Omental fat pad (tissue), 4 donors: Measurements from ENCODE around the gene MDFIC2. TPM values are rescaled to one million over a fixed set of nuclear protein-coding genes. Genes with fewer than 3 reads are reported as not detected.

Source experiments
- ATAC-seq: fragments of 150-250 bp; one replicate; pipeline ENCODE4 v1.9.1; 2016; ENCODE audit warnings: mild to moderate bottlenecking, moderate library complexity; ENCODE audit not compliant: low FRiP score
- DNase-seq: peaks from one replicate; pipeline ENCODE4 v3.0.0-alpha.2; 2019; ENCODE audit warnings: low spot score
- total RNA-seq, 4 donors: library from RNA; depleted of rRNA; stranded (reverse); fragments of >200 nt; gene quantifications; one replicate each; pipeline ENCODE4 v1.1.0, GENCODE V29; 2016
- TF ChIP-seq, protein P1 (sequence below), 3 donors: fragments of 450-650 bp; IDR thresholded peaks; one replicate each; pipeline ENCODE4 v1.5.1; 2016 to 2017; ENCODE audit warnings: antibody characterized with exemption in 3 of 3, mild to moderate bottlenecking in 3 of 3, moderate library complexity in 2 of 3

Gene MDFIC2
- total RNA-seq, 4 donors from 2014 or later: not detected

DNA sequence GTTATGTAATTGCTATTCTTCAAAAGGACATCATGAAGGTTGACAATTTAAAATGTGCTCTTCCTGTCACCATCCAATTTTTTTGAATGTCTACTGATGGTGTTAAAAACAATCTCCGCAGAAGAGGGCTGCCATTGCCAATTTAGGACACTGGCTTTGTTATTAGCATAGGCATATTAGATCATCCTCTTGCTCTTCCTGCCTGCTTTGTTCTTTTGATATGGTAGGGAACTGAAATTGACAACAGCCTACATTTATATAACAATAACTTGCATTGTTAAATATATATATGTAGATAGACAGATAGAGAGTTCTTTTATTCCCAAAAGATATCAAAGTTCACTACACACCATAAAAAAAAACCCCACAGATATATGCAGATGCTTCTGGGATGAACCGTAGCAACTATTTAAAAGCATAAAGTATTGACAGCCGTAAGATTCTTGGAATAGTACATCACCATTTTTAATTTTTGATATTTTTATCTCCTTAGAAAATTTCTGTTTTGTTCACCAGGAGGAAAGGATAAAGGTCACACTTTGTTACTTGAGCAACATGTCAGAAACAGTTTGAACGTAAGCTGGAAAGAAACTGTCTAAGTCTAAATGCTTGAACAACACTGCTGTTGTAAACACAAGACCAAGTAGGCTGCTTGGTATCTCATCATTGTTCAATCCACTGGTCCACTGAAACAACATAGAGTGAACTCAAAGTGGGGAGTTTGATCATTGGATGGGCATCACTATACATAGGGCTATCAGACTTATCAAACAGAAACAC lies 66.5 kb downstream of the MDFIC2 start:
- ATAC-seq: no peak
- TF ChIP-seq, protein P1, sequence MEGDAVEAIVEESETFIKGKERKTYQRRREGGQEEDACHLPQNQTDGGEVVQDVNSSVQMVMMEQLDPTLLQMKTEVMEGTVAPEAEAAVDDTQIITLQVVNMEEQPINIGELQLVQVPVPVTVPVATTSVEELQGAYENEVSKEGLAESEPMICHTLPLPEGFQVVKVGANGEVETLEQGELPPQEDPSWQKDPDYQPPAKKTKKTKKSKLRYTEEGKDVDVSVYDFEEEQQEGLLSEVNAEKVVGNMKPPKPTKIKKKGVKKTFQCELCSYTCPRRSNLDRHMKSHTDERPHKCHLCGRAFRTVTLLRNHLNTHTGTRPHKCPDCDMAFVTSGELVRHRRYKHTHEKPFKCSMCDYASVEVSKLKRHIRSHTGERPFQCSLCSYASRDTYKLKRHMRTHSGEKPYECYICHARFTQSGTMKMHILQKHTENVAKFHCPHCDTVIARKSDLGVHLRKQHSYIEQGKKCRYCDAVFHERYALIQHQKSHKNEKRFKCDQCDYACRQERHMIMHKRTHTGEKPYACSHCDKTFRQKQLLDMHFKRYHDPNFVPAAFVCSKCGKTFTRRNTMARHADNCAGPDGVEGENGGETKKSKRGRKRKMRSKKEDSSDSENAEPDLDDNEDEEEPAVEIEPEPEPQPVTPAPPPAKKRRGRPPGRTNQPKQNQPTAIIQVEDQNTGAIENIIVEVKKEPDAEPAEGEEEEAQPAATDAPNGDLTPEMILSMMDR (IDR thresholded peaks at IDR 0.05): no peak

GRCh38 chr3:70244422-70244821 lies 68.0 kb downstream of the MDFIC2 start:
- TF ChIP-seq, protein P1 (IDR thresholded peaks at IDR 0.05): no peak
- DNase-seq (no peak), ATAC-seq (no peak)

More for the DNA sequence above, 66.5 kb downstream of the MDFIC2 start:
- no peak for DNase-seq

DNA sequence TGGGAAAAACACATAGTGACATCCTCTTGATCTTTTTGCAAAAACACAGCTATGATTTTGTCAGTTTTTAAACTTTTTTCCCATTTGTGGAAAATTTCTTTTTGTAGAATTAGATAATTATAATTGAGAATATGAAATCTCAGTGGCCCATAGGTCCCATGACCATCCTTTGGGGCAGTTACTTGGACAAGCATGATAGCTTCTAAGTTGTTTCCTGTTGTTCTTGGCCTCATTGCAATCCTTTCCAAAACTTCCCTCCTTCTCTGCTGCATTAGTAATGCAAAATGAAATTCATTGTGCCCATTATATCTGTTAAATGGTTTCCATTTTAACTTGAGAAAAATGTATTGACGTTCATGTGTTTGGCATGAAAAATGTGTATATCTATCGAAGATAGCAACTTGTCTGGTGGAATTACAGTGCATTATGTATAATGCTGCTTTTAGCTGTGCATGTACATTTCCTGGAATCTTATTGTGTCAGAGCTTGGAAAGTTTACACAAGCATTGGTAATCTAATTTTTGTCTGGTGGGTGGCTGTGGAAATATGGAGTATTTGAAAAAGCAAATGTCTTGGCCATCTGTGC lies 70.0 kb downstream of the MDFIC2 start:
- TF ChIP-seq, protein P1 (IDR thresholded peaks at IDR 0.05): no peak
- DNase-seq: no peak
- no peak for ATAC-seq

- DNase-seq (no peak), ATAC-seq (no peak)
- TF ChIP-seq, protein P1 (IDR thresholded peaks at IDR 0.05): no peak
These were observed 78.6 kb downstream of the MDFIC2 start for GRCh38 chr3:70233812-70234211.

GRCh38 chr3:70233112-70233511 lies 79.3 kb downstream of the MDFIC2 start:
- ATAC-seq: no peak
- no peak for DNase-seq
- TF ChIP-seq, protein P1 (IDR thresholded peaks at IDR 0.05): no peak

DNA sequence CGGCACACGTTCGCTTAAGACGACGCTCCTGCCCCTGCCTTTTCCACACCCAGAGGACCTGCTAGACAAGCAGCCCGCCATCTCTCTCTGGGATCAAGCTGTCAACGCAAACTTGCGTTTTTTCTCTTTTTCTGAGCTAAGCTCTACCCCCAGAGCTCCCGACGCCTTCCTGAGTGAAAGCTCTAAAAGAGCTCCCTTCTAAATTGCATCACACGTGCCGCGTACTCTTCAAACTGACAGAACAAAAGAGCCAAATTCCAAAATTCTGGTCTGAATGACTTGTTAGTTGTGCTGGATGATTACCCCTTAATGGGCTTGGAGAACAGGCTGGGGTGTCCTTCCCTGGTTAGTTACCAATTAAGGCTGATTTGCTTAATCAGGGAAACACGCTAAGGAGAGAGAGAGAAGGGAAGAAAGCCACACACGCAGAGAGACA lies 81.2 kb downstream of the MDFIC2 start:
- no peak for ATAC-seq
- TF ChIP-seq, protein P1 (IDR thresholded peaks at IDR 0.05): no peak
- DNase-seq: no peak

DNA sequence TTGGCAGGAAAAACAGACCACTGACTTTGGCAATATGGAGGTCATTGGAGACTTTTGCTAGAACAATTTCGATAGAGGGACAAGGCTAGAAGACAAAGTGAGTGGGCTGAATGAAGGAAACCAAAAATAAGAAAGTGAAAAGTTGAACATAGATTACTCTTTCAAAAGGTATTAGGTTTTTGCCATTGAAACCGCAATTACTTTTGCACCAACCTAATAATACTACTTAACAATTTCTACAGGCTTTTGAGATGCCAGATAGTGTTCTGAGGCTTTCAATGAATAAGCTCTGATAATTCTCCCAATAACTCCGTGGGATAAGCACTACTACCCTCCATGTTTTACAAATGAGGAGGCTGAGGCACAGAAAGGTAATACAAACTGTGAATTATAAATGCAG lies 85.0 kb downstream of the MDFIC2 start:
- TF ChIP-seq, protein P1 (IDR thresholded peaks at IDR 0.05): no peak
- ATAC-seq (no peak), DNase-seq (no peak)
